Tibial nerve (tissue), 4 donors: ENCODE data around the gene MED4. TPM values are rescaled to one million over a fixed set of nuclear protein-coding genes. Genes with fewer than 3 reads are reported as not detected.

Experiments
- small RNA-seq: library from RNA; depleted of rRNA; stranded (forward); fragments of <200 nt; gene quantifications from one replicate; pipeline ENCODE3, GENCODE V24; 2016
- total RNA-seq, 4 donors: library from RNA; depleted of rRNA; stranded (reverse); fragments of >200 nt; gene quantifications; one replicate each; pipeline ENCODE4 v1.1.0, GENCODE V29; 2016

MED4 gene
- total RNA-seq, 4 donors from 2014 or later = 27.0 to 41.0 (median 31.4) TPM

Small RNA genes lying within 50 kb of the gene (small RNA-seq; reads per million reads assigned to genes)
- gene POLR2KP2 = not detected

Other genes starting within 250 kb of the MED4 start
- 10 to 100 TPM; 35.7 to 45.6 (median 41.3) TPM for gene SUCLA2, start 93.8 kb downstream of the MED4 start, total RNA-seq
- 10 to 100 TPM in 1 of 4 donors, 1 to 10 TPM in 3; 3.3 to 10.7 (median 4.8) TPM for gene NUDT15, start 57.4 kb downstream of the MED4 start, total RNA-seq
- gene ITM2B, start 138.1 kb upstream of the MED4 start, total RNA-seq = 100 to 1,000 TPM; 476 to 770 (median 612) TPM
- gene RB1, start 208.6 kb upstream of the MED4 start, total RNA-seq = 10 to 100 TPM; 31.0 to 59.7 (median 45.1) TPM